Measurements from ENCODE around the gene PSMA5. TPM values are rescaled to one million over a fixed set of nuclear protein-coding genes. Genes with fewer than 3 reads are reported as not detected.

The PSMA5 gene
- total and polyA plus RNA-seq, 2 of the 4 experiments (the other 2 are of a cell fraction): 75.5 to 107 TPM

- Histone ChIP-seq H2BK5ac (ENCODE audit: low read depth, low read length, poor library complexity, severe bottlenecking) (peak overlapping the region; percentile 18), H3K14ac (replicated peaks; ENCODE audit: low read depth, low read length) (peak overlapping the region; percentile 27), H2AFZ (replicated peaks; ENCODE audit: low read length, poor library complexity) (no peak overlapping the region), H4K91ac (ENCODE audit: insufficient read depth, low read depth, low read length) (peak overlapping the region; percentile 39), H2BK120ac (ENCODE audit: low read depth, low read length) (peak overlapping the region; percentile 73; the same call in 1 of the 2 replicates), H2AK9ac (replicated peaks; ENCODE audit: low read depth, low read length, poor library complexity) (no peak overlapping the region), H2AK5ac (ENCODE audit: low read depth, low read length) (peak overlapping the region; percentile 50; the same call in 1 of the 2 replicates), H3K9ac (ENCODE audit: low read depth, low read length) (no peak overlapping the region), H3K9me3 (ENCODE audit: control insufficient read depth, insufficient read depth, low read length) (peaks cover 2% of the 10 kb centered on the region; the same call in 1 of the 2 replicates), H4K5ac (ENCODE audit: low read depth, low read length) (peak overlapping the region; percentile 49; the same call in 1 of the 2 replicates), H3K9me1 (ENCODE audit: insufficient read depth, low read length) (peaks cover 12% of the 10 kb centered on the region), H3K27ac (ENCODE audit: insufficient read depth, low read length) (peak overlapping the region; percentile 43; the same call in 1 of the 2 replicates), H3K4ac (ENCODE audit: low read depth, low read length) (peak overlapping the region; percentile 58), H3K27me3 (ENCODE audit: control insufficient read depth, insufficient read depth, low read length) (no peaks in the 10 kb centered on the region), H3K4me3 (ENCODE audit: insufficient read depth, low read depth, low read length) (no peak overlapping the region), H3K56ac (ENCODE audit: extremely low read depth, insufficient read depth, low read length) (0 out of 2 replicates have a peak overlapping the region, but pooled peaks have one; percentile 13), H3K79me1 (ENCODE audit: low read depth in 1 of 2, low read length in 2 of 2) (peaks cover 11 to 70% of the 10 kb centered on the region in 2 experiments), H2BK15ac (ENCODE audit: low read depth, low read length) (peak overlapping the region; percentile 47; the same call in 2 of the 3 replicates), H3K4me1 (ENCODE audit: control insufficient read depth, insufficient read depth, low read length) (peaks cover 18% of the 10 kb centered on the region), H3K18ac (ENCODE audit: low read depth, low read length) (peak overlapping the region; percentile 55; the same call in 1 of the 2 replicates), H4K8ac (ENCODE audit: low read depth in 2 of 2, low read length in 2 of 2) (peak overlapping the region in 1 of 2 experiments; percentile 41; a peak in 2 of 4 replicates), H3K36me3 (ENCODE audit: control insufficient read depth, insufficient read depth, low read length) (no peaks in the 10 kb centered on the region), H2BK20ac (ENCODE audit: low read depth, low read length) (peak overlapping the region; percentile 29; the same call in 1 of the 2 replicates), H3K23ac (ENCODE audit: low read depth, low read length) (peak overlapping the region; percentile 64), H4K20me1 (ENCODE audit: insufficient read depth, low read length) (peaks cover 7% of the 10 kb centered on the region; the same call in 1 of the 2 replicates), H3K4me2 (ENCODE audit: low read depth, low read length) (no peak overlapping the region)
- no TSS peak for BruUV-seq (replicated peaks)
- DNase-seq (no peak), ATAC-seq (ENCODE audit: low read depth) (no peak)
- dilution Hi-C loops (cut with HindIII; ENCODE audit: low sequenced_read_pairs, unreplicated experiment) (no loop called here), in situ Hi-C loops (cut with MboI; ENCODE audit: low sequenced_read_pairs) (no loop called here), intact Hi-C loops (cut with micrococcal nuclease) (no loop called here)
- TF ChIP-seq FOS (IDR thresholded peaks at IDR 0.05; ENCODE audit: low read depth, low read length) (no peak), BHLHE40 (IDR thresholded peaks at IDR 0.05; ENCODE audit: low read depth, low read length) (no peak), MAZ (IDR thresholded peaks at IDR 0.05; ENCODE audit: borderline replicate concordance, low read depth, low read length) (no peak), ELK1 (IDR thresholded peaks at IDR 0.05; ENCODE audit: borderline replicate concordance, low read depth, low read length) (no peak), RFX5 (IDR thresholded peaks at IDR 0.05; ENCODE audit: low read depth, low read length) (no peak), MAFK (IDR thresholded peaks at IDR 0.05; ENCODE audit: low read depth, low read length) (no peak), CTCF (conservative IDR thresholded peaks at IDR 0.05; ENCODE audit: low read depth, low read length) (no peak), CHD1 (IDR thresholded peaks at IDR 0.05; ENCODE audit: low read depth, low read length) (no peak), NFE2L2 (IDR thresholded peaks at IDR 0.05; ENCODE audit: low read depth, low read length) (no peak), SMC3 (IDR thresholded peaks at IDR 0.05; ENCODE audit: low read depth, low read length) (no peak)
- ChIA-PET CTCF (interaction anchor here (0.6 to 1.5 kb wide), 3 partner anchors 14 to 144 kb away, joined by 3 read pairs; no protein-coding TSS in a partner anchor), POLR2A (ENCODE audit: unreplicated experiment) (no interaction called here)
- WGBS, 2 experiments (ENCODE audit: extremely low coverage in 2 of 2, insufficient read length in 1 of 2): 89% methylated on average over 3 of the region's 7 CpGs; no CpG with 5 or more reads in 1 of the 2 experiments
These were observed 37.2 kb downstream of the PSMA5 start for GRCh38 chr1:109388884-109389637.
